ENCODE results near the gene ARHGAP1.

Gene ARHGAP1

DNA sequence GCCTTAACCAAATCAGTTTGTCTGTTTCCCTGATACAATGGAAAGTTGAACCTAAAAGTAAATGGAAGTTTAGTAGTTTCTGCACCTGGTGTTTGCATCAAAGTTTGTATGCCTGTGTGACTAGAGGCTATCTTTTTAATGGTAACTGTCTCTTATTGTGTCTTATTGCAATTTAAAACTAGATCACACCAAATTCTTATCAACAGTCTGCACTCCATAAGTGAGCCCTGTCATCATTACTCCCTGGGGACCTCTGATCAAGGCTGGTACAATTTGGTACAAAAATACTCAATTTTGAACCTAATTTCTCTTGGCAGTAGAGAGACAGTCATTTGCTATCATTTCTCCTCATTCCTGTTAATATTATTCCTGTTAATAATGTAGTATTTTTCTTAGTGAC lies 38.1 kb downstream of the ARHGAP1 start:
- in situ Hi-C loops (cut with HindIII; ENCODE audit: low pct_ligation_motif_present, low pct_unique_long_range_greater_than_20kb, low sequenced_read_pairs) = no loop called here
- DNase-seq = no peak

DNA sequence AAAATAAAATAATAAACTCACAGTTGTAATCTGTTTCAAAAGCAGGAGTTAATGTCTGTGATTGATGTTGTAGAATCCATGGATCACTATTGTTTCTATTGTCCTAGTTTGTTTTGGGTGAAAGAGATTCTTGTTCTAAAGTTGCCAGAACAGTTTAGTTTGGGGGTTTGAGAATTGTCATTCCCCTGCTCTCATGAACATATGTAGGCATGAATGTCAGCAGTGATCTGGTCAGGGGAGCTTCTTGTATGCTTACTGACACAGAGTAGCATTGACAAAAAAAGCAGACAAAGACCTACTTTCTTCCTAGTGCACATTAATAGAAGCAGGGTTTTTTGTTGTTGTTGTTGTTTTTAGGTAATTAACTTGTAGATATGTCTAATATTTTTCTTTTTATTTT lies 38.6 kb downstream of the ARHGAP1 start:
- in situ Hi-C loops (cut with HindIII; ENCODE audit: low pct_ligation_motif_present, low pct_unique_long_range_greater_than_20kb, low sequenced_read_pairs) = no loop called here

GRCh38 chr11:46659908-46660307 lies 40.5 kb downstream of the ARHGAP1 start:
- in situ Hi-C loops (cut with HindIII; ENCODE audit: low pct_ligation_motif_present, low pct_unique_long_range_greater_than_20kb, low sequenced_read_pairs) = no loop called here
- DNase-seq = no peak

More for the DNA sequence above, 38.6 kb downstream of the ARHGAP1 start:
- no peak for DNase-seq

- in situ Hi-C loops (cut with HindIII; ENCODE audit: low pct_ligation_motif_present, low pct_unique_long_range_greater_than_20kb, low sequenced_read_pairs) = no loop called here
- no peak for DNase-seq
Measured at GRCh38 chr11:46658259-46658658, 42.2 kb downstream of the ARHGAP1 start.

DNA sequence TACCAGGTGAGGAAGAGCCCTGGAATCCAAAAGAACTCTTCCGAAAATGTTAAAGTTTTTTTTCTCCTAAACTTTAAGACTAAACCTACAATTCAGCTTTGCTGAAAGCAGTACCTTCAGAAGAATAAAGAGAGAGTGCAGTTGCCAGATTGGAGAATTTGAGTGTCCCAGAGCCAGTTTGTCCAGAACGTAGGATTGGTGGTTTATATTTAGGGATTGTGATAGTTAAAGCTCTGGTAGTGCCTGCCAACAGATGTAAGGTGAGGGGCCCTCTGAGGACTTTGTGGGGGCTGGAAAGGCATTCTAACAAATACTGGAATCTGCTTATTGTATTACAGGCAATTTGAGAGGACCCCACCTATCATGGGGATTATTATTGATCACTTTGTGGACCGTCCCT lies 43.2 kb downstream of the ARHGAP1 start:
- no peak for DNase-seq
- in situ Hi-C loops (cut with HindIII; ENCODE audit: low pct_ligation_motif_present, low pct_unique_long_range_greater_than_20kb, low sequenced_read_pairs) = no loop called here

DNA sequence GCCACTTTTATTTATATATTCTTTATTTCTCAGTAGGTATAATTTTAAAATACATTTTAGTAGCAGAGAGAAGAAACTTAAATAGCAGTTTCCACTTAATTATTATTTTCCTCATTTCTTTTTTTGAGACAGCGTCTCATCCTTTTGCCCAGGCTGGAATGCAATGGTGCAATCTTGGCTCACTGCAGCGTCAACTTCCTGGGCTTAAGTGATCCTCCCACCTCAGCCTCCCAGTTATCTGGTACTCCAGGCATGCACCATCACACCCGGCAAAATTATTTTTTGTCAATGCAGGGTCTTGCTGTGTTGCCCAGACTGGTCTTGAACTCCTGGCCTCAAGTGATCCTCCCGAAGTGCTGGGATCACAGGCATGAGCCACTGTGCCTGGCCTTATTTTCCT lies 44.8 kb downstream of the ARHGAP1 start:
- in situ Hi-C loops (cut with HindIII; ENCODE audit: low pct_ligation_motif_present, low pct_unique_long_range_greater_than_20kb, low sequenced_read_pairs) = no loop called here
- DNase-seq = no peak

GRCh38 chr11:46649180-46649738 lies 51.2 kb downstream of the ARHGAP1 start:
- in situ Hi-C loops (cut with HindIII; ENCODE audit: low pct_ligation_motif_present, low pct_unique_long_range_greater_than_20kb, low sequenced_read_pairs) = no loop called here
- no peak for DNase-seq

- in situ Hi-C loops (cut with HindIII; ENCODE audit: low pct_ligation_motif_present, low pct_unique_long_range_greater_than_20kb, low sequenced_read_pairs) = no loop called here
- DNase-seq = no peak
Measured at GRCh38 chr11:46643986-46644385, 56.4 kb downstream of the ARHGAP1 start.

GRCh38 chr11:46643531-46643930 lies 56.9 kb downstream of the ARHGAP1 start:
- no peak for DNase-seq
- in situ Hi-C loops (cut with HindIII; ENCODE audit: low pct_ligation_motif_present, low pct_unique_long_range_greater_than_20kb, low sequenced_read_pairs) = no loop called here

- no peak for DNase-seq
- in situ Hi-C loops (cut with HindIII; ENCODE audit: low pct_ligation_motif_present, low pct_unique_long_range_greater_than_20kb, low sequenced_read_pairs) = no loop called here
Measured at GRCh38 chr11:46642627-46643335, 57.6 kb downstream of the ARHGAP1 start.

GRCh38 chr11:46641639-46642038 lies 58.8 kb downstream of the ARHGAP1 start:
- in situ Hi-C loops (cut with HindIII; ENCODE audit: low pct_ligation_motif_present, low pct_unique_long_range_greater_than_20kb, low sequenced_read_pairs) = no loop called here
- DNase-seq = no peak

- in situ Hi-C loops (cut with HindIII; ENCODE audit: low pct_ligation_motif_present, low pct_unique_long_range_greater_than_20kb, low sequenced_read_pairs) = no loop called here
- DNase-seq = no peak
Measured at GRCh38 chr11:46640036-46640788, 60.2 kb downstream of the ARHGAP1 start.

GRCh38 chr11:46639197-46639839 lies 61.1 kb downstream of the ARHGAP1 start:
- no peak for DNase-seq
- in situ Hi-C loops (cut with HindIII; ENCODE audit: low pct_ligation_motif_present, low pct_unique_long_range_greater_than_20kb, low sequenced_read_pairs) = no loop called here

DNA sequence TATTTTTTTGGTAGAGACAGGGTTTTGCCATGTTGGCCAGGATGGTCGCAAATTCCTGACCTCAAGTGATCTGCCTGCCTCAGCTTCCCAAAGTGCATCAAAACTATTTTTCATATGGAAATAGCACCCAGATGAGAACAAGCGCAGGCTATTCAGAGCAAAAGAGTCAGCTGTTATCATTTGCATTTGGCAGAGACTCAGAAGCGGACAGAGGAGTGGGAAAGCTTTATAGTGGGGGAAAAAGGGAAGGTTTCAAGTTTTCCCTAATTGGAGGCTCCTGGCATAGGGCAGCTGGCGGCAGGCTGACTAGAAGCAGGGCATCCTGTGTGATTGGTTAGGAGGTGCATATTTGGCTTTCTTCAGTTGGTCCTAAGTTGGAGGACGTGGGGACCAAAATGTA lies 62.9 kb downstream of the ARHGAP1 start:
- in situ Hi-C loops (cut with HindIII; ENCODE audit: low pct_ligation_motif_present, low pct_unique_long_range_greater_than_20kb, low sequenced_read_pairs) = no loop called here
- no peak for DNase-seq

GRCh38 chr11:46635557-46636139 lies 64.8 kb downstream of the ARHGAP1 start:
- no peak for DNase-seq
- in situ Hi-C loops (cut with HindIII; ENCODE audit: low pct_ligation_motif_present, low pct_unique_long_range_greater_than_20kb, low sequenced_read_pairs) = no loop called here

GRCh38 chr11:46633291-46634217 lies 66.9 kb downstream of the ARHGAP1 start:
- in situ Hi-C loops (cut with HindIII; ENCODE audit: low pct_ligation_motif_present, low pct_unique_long_range_greater_than_20kb, low sequenced_read_pairs) = no loop called here
- no peak for DNase-seq

- in situ Hi-C loops (cut with HindIII; ENCODE audit: low pct_ligation_motif_present, low pct_unique_long_range_greater_than_20kb, low sequenced_read_pairs) = no loop called here
- no peak for DNase-seq
Measured at GRCh38 chr11:46632502-46632901, 67.9 kb downstream of the ARHGAP1 start.

DNA sequence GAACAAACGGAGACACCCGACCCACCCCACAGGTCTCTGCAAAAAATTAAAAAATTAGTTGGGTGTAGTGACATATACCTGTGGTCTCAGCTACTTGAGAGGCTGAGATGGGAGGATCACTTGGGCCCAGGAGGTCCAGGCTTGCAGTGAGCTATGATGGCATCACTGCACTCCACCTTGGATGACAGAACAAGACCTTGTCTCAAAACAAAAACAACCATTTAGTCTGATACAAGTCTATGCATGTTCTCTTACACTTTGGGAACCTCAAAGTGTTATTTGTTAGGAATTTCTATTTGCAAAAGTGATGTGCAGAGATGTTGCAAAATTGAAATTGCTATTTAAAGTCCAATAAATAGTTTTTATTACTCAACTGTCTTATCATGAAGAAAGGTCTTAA lies 68.7 kb downstream of the ARHGAP1 start:
- in situ Hi-C loops (cut with HindIII; ENCODE audit: low pct_ligation_motif_present, low pct_unique_long_range_greater_than_20kb, low sequenced_read_pairs) = no loop called here
- DNase-seq = no peak

Measured in ACHN (cell line).